B cell (primary cell): ENCODE data around the gene MOXD1.

Experiments used
- EZH2 ChIP-seq: IDR thresholded peaks from 2 replicates; pipeline ENCODE4 v1.6.1; 2012; ENCODE audit warnings: borderline replicate concordance, low read depth, mild to moderate bottlenecking, moderate library complexity, low read length; ENCODE audit not compliant: insufficient read depth, poor library complexity, severe bottlenecking
- TF ChIP-seq, protein P1 (sequence below): fragments of 200-600 bp; IDR thresholded peaks from one replicate; pipeline ENCODE4 v1.8.0; 2022; ENCODE audit warnings: antibody characterized with exemption, mild to moderate bottlenecking

DNA sequence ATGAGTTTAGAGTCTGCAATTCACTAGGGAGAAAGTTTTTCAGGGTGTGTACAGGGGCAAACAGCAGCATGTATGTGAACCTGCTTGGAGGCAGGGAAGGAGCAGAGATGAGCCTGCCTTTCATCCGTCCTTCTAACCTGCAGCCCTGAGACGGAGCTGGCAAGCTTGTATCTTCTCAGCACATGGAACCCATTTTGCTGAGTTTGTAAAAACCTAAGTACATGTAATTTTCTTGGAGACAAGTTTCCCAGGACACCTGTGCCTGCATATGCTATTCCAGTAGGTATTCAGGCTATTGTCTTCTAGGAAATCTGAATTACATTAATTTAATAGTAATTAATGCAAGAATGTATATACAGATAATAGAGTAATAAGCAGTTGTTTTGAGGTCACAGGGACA lies 28.8 kb upstream of the MOXD1 start:
- TF ChIP-seq, protein P1, sequence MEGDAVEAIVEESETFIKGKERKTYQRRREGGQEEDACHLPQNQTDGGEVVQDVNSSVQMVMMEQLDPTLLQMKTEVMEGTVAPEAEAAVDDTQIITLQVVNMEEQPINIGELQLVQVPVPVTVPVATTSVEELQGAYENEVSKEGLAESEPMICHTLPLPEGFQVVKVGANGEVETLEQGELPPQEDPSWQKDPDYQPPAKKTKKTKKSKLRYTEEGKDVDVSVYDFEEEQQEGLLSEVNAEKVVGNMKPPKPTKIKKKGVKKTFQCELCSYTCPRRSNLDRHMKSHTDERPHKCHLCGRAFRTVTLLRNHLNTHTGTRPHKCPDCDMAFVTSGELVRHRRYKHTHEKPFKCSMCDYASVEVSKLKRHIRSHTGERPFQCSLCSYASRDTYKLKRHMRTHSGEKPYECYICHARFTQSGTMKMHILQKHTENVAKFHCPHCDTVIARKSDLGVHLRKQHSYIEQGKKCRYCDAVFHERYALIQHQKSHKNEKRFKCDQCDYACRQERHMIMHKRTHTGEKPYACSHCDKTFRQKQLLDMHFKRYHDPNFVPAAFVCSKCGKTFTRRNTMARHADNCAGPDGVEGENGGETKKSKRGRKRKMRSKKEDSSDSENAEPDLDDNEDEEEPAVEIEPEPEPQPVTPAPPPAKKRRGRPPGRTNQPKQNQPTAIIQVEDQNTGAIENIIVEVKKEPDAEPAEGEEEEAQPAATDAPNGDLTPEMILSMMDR: no peak
- no peak for TF ChIP-seq EZH2
